Stimulated activated CD8-positive, alpha-beta memory T cell treated with anti-CD3 and anti-CD28 coated beads, Interleukin-4, amount 100 ng/mL, for 48 hours (primary cell): ENCODE data around the gene RABGAP1L.
A peak's percentile ranks its signal among the peaks of the same experiment; 100 is the strongest.
"Not testable (repeated sequence)": the region's sequence is repeated elsewhere in the genome, so short reads cannot be mapped to it uniquely, and the experiment has no call there.

Experiments
- DNase-seq: peaks from one replicate; pipeline ENCODE4 v3.0.0-alpha.2; 2020

Gene RABGAP1L

DNA sequence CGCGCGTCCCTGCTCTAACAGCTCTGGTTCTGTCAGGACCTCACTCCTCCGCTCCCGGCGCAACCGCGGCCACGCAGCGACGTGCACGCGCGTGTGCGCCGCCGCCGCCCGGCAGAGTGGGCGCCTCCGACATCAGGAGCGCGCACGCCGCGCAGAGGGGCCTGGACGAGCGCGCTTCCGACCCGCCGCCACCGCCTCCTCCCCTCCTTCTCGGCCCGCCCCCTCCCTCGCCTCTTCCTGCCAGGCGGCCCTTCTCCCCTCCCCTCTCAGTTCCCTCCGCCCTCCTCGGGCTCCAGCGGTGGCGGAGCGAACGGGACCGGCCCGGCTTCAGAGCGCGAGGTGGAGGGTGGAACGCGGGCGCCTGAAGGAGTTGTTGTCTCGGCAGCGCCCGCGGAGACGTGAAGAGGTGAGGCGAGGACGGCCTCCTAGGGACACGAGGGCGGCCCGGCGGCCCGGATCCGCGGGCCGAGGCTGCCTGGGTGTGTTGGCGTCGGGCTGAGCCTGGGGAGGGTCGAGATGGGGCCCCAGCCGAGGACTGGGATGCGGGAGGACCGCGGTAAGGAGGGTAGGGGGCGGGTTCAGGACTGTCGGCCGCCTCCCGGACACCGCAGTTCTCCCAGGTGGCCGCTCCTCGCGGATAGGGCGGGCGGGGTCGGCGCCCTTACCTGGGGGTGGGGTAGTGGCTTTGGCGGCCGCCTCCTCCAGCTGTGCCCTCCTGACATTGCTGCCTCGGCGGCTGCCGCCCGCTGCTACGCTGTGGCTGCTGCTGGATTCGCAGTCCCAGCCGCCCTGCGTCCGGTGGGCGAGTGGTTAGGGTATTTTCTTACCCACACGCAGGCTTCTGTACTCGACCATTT, at the start of gene RABGAP1L:
Gene RABGAP1L, plus strand, starts transcription at position 269 of the 857 bp plus-strand sequence.
- DNase-seq, result peak; percentile 91

DNA sequence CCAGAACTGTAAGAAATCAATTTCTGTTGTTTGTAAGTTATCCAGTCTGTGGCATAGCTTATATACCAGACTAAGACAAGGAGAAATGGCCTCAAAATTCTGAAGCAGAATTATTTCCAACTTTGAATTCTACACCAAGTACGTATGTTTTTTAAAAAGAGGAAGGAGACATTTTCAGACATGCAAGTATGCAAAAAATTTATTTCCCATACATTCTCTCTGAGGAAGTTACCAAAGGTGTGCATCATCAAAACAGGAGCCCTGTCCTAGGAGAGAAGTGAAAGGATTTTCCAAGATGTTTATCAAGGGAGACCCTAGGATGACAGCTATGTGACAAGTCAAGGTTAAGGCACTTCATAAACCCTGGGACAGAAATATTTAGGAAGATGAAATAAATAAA, 49.3 kb upstream of the RABGAP1L start:
- no peak for DNase-seq

DNA sequence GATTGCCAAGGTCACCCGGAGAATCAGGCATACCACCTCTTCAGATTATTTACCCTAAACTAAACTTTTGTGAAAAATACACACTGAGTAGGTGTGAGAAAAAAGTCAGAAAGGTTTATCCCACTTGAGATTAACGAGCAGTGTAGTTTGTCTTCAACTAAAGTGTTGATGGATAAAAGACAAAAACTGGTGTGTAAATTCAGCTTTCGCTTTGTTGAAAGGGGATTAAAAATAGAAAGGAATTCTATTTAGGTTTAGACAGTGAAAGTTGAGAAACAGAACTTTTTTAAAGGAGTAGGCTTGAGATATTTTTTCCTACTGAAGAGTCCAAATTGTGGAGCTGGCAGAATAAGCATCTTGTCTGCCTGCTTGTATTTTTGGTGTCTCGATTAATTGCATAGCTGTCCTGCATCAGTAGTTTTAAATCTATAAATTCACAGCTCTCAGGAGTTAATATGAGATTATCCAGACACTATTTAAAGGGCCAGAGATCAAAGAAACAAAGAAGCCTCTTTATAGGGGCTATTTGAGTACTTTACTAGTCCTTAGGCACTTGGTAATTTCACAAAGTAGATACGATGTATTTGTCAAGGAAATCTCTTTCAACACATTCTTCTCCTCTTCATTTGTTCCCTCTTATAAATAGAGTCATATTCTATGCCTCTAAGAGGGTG, 46.7 kb upstream of the RABGAP1L start:
- DNase-seq, result no peak

DNA sequence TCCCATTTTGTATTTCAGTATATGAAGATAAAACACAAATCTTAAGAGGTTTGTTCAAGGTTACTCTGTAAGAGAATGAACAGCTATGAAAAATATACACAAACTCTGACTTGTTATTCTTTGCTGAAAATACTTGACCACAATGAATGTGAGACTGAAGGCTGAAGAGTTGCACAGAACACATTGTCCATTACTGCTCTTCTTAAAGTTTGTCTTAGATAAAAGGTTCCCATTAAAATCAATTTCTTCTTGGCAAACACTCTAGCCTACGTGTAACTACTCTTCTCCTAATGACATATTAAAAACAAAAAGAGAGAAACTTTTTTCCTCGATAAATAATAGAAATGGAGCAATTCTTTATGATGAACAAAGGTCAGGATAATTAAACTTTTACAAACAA, 45.2 kb upstream of the RABGAP1L start:
- no peak for DNase-seq

DNA sequence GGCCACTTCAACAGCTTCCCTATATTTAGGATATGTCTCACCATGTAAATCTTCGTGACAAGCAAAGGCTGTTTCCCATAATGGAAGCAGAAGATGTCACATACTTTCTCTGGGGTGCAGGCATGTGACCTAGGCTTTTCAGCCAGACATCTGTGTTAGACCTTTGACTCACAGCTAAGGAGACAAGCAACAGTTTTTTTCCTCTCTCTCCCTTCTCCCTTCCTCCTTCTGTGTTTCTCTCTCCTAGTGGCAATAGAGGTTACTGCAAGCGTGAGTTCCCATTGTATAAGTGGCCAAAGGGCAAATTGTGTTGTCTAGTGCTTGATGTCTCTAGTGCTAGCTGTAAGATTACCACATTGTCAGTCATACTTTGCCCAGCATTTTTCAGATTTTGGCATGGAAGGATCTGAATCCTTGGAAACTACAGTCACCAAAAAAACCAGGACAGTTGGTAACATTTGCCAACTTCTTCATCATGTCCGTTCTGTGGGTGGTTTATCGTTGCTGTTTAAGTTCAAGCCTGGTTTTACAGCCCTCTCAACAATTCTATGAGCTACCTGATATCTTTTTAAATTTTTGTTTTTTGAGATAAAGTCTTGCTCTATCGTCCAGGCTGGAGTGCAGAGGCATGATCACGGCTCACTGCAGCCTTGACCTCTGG, 44.4 kb upstream of the RABGAP1L start:
- DNase-seq, result no peak

DNA sequence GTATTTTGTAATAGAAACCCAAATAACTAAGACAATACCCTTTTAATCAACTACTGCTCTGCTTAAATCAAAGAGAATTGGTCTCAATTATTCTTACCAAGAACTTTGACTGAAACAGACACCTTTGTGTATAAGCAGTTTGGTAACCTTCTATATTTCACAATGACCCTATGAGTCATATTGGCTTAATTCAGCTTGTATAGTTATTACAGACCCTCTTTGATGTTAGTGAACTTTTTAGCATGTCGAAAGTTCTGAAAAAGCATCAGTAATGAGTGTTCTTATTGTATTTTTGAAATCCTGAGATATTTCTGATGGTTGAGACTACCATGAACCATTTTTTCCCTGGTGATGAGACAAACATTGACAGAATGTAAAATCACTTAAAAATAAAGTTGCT, 43.3 kb upstream of the RABGAP1L start:
- no peak for DNase-seq

DNA sequence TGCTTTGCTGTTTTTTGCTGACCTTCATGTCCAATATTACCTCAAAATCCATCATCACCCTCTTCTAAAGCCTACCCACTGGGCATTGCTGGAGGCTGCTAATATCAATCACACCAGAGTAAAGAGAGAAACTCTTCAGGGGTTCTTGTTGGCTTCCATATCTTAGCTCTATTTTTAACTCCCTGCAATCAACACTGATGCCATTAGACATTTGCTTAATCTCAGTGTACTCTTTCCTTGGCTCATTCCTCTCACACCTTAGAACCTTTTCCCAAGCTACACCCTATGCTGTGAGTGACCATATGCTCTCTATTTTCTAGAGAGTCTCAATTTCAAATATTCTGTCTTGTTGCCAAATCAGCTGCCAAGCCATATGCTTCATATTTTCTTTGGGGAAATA, 40.6 kb upstream of the RABGAP1L start:
- no peak for DNase-seq

DNA sequence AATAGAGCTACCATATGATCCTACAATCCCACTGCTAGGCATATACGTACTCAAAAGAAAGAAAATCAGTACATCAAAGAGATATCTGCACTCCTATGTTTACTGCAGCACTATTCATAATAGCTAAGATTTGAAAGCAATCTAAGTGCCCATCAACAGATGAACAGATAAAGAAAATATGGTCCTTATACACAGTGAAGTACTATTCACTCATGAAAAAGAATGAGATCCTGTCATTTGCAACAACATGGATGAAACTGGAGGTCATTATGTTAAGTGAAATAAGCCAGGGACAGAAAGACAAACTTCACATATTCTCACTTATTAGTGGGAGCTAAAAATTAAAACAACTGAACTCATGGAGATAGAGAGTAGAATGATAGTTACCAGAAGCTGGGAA, 37.0 kb upstream of the RABGAP1L start:
- DNase-seq, result not testable (repeated sequence)

DNA sequence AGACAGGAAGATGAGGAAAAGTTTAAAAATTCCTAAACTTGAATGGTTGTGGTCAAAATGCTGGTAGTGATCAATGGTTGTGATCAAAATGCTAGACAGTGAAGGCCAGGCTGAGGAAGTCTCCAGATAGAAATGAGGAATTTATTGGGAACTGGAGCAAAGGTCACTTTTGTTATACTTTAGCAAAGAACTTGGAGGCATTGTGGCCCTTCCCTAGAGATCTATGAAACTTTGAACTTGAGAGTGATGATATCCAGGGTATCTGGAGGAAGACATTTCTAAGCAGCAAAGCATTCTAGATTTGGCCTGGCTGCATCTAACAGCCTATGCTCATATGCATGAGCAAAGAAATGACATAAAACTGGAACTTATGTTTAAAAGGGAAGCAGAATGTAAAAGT, 35.5 kb upstream of the RABGAP1L start:
- DNase-seq, result no peak

DNA sequence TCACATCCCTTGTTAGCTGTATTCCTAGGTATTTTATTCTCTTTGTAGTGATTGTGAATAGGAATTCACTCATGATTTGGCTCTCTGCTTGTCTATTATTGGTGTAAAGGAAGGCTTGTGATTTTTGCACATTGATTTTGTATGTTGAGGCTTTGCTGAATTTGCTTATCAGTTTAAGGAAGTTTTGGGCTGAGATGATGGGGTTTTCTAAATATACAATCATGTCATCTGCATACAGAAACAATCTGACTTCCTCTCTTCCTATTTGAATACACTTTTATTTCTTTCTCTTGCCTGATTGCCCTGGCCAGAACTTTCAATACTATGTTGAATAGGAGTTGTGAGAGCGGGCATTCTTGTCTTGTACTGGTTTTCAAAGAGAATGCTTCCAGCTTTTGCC, 32.1 kb upstream of the RABGAP1L start:
- not testable (repeated sequence) for DNase-seq

DNA sequence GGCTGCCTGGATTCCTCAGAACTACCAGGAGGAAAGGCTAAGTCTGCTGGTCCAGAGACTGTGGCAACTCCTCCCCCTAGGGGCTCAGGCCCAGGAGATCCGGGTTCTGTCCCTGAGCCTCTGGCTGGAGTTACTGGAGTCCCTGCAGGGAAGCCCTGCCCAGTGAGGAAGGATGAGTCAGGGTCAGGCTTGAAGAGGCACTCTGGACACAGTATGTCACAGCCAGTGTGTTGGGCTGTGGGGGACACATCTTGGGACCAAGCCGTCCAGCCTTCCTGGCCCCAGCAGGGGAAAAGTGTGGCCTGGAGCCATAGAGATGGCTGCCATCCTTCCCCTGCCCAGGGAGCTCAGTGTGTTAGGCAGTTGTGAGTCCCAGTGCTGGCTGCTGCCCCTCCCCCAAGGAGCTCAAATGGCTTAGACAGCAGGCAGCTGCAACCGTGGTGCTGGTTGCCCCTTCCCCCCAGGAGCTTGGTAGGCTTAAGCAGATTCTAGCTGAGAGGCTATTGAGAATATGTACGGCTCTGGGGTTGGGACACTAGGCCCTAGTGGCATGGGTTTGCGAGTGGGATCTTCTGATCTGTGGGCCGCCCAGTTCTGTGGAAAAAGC, 28.2 kb upstream of the RABGAP1L start:
- DNase-seq, result no peak

DNA sequence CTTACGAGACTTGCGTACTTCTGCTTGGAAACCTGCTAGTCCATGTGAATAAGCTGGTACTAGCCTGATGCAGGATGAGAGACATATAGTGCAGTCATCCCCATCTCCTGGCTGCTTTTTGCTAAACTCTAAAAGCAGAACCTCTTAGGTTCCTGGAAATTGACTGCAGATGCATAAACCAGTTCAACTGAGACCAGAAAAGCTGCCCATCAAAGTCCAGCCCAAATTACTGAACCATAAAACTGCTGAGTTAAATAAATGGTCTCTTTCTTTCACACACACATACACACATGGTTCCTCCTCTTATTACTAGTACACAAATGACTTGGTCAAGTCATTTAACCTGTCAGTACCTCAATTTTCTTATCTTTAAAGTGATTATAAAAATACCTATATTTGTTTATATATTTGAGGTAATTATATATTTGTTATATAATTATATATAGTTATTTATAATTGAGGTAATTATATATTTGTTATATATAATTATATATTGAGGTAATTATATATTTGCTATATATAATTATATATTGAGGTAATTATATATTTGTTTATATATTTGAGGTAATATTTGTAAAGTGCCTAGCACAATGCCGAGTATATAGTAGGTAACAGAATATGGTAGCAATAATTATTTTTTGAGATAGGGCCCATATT, 25.2 kb upstream of the RABGAP1L start:
- DNase-seq, result no peak

DNA sequence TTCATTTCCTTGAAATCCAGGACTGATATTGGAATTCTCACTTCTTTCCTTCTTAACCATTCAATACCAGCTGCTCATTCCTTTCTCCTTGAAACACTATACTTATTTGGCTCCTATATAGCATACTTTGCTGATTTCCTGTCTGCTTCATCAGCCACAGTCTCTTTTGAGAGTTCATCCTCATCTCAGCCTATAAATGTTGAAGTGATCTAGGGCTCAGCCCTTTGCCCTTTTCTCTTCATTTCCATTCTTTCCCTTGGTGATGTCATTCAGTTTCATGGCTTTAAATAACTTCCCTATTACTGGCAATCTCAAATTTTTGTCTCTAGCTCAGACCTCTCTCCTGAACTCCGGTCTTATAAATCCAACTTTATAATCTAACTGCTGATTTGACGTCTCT, 24.1 kb upstream of the RABGAP1L start:
- DNase-seq, result no peak

DNA sequence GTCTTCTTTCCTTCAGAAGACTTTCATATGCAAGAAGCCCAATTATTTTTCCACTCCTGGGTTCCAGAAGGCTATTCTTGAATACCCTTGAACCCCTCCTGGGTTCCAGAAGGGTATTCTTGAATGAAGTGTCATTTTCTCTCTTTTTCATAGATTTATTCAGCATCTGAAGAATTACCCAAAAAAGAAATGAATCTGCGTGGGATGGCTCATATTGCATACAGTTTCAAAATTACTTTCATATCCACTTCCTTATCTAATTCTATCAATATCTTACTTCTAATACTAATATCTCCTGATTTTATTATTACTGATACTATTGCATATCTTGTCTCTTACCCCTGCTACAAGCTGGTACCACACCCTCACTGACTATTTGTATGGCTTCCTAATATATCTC, 22.6 kb upstream of the RABGAP1L start:
- DNase-seq, result no peak

DNA sequence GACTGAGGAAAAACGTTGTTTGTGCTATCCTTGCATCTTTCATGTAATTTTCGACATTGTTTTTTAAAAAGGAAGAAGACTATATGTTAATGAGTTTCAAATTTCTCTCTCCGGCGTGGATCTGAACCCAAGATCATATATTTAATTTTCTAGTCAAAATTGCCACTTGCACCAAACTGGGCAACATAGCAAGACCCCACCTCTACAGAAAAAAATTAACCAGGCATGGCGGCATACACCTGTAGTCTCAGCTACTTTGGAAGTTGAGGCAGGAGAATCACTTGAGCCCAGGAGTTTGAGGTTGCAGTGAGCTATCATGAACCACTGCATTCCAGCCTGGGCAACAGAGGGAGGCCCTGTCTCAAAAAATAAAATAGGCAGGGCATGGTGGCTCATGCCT, 16.5 kb upstream of the RABGAP1L start:
- DNase-seq, result no peak

DNA sequence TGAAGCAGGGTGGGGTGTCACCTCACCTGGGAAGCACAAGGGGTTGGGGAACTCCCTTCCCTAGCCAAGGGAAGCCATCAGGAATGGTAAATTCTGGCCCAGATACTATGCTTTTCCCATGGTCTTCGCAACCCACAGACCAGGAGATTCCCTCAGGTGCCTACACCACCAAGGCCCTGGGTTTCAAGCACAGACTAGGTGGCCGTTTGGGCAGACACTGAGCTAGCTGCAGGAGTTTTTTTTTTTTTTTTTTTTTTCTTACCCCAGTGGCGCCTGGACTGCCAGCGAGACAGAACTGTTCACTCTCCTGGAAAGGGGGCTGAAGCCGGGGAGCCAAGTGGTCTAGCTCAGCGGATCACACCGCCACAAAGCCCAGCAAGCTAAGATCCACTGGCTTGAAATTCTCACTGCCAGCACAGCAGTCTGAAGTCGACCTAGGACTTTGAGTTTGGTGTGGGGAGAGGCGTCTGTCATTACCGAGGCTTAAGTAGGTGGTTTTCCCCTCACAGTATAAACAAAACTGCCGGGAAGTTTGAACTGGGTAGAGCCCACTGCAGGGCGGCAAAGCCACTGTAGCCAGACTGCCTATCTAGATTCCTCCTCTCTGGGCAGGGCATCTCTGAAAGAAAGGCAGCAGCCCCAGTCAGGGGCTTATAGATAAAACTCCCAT, 15.5 kb upstream of the RABGAP1L start:
- not testable (repeated sequence) for DNase-seq

DNA sequence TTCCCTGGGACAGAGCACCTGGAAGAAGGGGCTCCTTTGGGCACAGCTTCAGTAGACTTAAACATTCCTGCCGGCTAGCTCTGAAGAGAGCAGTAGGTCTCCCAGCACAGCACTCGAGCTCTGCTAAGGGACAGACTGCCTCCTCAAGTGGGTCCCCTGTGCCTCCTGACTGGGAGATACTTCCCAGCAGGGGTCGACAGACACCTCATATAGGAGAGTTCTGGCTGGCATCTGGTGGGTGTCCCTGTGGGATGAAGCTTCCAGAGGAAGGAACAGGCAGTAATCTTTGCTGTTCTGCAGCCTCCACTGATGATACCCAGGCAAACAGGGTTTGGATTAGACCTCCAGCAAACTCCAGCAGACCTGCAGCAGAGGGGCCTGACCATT, 14.9 kb upstream of the RABGAP1L start:
- not testable (repeated sequence) for DNase-seq

DNA sequence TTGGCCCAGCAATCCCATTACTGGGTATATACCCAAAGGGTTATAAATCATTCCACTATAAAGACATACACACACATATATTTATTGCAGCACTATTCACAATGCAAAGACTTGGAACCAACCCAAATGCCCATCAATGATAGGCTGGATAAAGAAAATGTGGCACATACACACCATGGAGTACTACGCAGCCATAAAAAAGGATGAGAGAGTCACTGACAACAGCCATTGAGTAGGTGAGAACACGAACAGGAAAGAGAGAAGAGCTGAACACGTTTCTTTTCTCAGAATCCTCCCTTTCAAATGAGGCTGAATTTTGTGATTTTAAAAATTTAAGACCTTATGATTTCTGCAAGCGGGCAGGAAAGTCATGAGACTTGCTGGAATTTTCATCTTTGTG, 10.1 kb upstream of the RABGAP1L start:
- DNase-seq, result no peak

DNA sequence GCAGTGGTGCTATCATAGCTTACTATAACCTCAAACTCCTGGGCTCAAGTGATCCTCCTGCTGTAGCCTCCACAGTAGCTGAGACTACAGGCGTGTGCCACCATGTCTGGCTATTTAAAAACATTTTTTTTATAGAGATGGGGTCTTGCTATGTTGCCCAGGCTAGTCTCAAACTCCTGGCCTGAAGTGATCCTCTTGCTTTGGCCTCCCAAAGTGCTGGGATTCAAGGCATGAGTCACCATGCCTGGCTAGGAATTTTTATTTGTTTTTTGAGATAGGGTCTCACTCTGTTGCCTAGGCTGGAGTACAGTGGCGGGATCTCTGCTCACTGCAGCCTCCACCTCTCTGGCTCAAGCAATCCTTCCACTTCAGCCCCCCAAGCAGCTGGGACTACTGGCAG, 8.8 kb upstream of the RABGAP1L start:
- DNase-seq, result no peak

DNA sequence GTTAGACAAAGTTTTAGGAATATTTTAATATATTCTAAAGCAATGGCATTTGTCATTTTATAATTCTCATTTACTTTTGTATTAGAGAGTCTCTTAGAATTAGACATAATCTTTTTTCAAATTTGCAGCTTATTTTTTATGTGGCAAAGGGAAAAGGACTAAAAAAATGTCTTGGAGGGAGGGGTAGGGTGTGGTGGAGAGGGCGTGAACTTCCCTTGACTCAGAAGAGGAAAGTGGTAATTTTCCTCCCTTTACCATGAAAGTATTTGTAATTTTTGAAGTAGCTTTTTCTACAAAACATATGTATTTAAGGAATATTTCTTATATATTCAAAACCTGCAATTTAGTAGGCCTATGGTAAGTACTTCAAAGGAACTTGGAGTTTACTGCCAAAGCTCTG, 6.9 kb upstream of the RABGAP1L start:
- DNase-seq, result no peak

DNA sequence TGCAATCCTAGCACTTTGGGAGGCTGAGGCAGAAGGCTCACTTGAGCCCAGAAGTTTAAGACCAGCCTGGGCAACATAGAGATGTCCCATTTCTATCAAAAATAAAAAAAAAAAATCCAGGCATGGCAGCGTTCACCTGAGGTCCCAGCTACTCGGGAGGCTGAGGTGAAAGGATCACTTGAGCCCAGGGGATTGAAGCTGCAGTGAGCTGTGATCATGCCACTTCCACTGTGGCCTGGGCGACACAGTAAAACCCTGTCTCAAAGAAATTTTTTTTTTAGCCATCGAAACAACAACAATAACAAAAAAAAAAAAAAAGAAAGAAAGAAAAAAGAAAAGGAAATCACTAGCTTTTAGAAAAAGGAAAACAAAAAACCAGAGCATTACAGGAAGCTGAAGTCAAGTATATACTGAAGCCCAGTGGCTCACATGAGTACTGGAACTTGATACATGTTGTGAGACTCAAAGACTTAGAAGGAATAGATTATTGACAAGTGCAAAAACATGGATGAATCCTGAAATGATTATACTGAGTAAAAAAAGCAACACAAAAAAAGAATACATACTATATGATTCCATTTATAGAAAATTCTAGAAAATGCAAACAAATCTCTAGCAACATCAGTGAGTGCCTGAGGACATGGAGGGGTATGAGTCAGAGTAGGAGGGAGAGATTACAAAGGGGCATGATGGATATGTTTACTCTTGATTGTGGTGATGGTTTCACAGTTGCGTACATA, 6.1 kb upstream of the RABGAP1L start:
- DNase-seq, result no peak

DNA sequence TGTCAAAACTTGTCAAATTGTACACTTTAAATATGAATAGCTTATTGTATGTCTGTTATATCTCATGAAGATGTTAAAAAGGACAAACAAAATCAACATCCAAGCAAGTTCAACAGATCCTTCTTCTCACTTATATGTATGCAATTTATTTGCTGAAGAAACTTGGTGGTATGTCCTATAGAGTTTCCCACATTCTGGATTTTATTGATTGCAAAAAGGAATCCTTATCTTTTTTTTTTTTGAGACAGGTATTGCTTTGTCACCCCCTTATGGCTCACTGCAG, 5.6 kb upstream of the RABGAP1L start:
- no peak for DNase-seq
